ENCODE measurements around the gene ATP13A4.

ATP13A4 gene, protein sequence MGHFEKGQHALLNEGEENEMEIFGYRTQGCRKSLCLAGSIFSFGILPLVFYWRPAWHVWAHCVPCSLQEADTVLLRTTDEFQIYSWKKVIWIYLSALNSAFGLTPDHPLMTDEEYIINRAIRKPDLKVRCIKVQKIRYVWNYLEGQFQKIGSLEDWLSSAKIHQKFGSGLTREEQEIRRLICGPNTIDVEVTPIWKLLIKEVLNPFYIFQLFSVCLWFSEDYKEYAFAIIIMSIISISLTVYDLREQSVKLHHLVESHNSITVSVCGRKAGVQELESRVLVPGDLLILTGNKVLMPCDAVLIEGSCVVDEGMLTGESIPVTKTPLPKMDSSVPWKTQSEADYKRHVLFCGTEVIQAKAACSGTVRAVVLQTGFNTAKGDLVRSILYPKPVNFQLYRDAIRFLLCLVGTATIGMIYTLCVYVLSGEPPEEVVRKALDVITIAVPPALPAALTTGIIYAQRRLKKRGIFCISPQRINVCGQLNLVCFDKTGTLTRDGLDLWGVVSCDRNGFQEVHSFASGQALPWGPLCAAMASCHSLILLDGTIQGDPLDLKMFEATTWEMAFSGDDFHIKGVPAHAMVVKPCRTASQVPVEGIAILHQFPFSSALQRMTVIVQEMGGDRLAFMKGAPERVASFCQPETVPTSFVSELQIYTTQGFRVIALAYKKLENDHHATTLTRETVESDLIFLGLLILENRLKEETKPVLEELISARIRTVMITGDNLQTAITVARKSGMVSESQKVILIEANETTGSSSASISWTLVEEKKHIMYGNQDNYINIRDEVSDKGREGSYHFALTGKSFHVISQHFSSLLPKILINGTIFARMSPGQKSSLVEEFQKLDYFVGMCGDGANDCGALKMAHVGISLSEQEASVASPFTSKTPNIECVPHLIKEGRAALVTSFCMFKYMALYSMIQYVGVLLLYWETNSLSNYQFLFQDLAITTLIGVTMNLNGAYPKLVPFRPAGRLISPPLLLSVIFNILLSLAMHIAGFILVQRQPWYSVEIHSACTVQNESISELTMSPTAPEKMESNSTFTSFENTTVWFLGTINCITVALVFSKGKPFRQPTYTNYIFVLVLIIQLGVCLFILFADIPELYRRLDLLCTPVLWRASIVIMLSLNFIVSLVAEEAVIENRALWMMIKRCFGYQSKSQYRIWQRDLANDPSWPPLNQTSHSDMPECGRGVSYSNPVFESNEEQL

DNA sequence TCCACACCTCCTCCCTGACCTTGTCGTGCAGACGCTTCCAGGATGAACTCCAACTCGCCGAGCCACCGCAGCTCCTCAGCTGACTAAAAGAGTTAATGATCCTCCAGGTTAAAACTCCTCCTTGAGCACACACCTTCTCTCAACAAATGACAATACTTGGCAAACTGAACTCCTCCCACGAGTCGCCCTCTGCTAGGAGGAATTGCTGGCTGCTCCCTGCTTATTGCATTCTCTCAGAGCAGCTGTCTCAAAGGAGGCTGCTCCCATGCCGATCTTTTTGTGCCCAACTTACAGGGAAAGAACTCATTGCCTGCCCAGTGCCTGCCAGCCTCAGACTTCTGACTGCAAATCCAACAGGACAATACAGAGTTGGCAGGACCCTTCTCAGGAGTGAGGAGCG, at the start of gene ATP13A4:
TSS of gene ATP13A4 (minus strand) at position 85 of the 400 bp plus-strand sequence. CDS start 96 bp downstream, outside the sequence.
- no peak for DNase-seq (ENCODE audit: low read depth)

DNA sequence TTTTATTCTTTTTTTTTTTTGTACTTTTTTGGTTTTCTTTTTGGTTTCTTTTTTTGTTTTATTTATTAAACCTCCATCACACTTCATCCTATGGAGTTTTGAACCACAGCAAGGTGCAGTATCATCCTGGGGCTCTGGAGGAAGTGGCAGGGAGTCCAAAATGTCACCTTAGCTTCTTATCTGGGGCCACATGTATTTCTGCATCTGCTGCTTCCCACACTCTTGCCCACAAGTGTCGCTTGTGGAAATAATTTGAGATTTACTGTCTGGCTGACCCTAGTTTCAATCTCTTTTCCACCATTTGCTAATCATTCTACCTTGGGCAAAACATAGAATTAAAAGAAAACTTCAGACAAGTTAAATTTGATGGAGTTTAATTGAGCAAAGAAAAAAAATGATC, 44.7 kb upstream of the ATP13A4 start:
- DNase-seq (ENCODE audit: low read depth): no peak

DNA sequence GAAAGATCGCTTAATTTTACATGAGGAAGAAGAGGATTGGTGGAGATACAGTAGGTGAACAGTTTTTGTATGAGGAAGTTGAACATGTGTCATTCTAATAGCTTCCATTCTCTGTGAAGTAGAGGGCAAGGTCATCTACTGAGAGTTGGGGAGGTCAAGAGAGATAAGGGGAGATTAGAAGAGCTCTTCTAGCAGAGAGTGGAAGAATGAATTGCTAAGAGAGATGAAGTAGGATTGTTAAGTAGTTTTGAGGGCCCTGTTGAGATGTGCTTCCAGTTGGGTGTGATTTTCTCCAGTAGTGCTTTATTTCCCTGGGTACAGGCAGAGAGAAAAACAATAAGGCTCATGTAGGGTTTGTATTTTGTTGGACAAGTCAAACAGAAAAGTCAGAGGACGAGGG, 43.5 kb upstream of the ATP13A4 start:
- no peak for DNase-seq (ENCODE audit: low read depth)

DNA sequence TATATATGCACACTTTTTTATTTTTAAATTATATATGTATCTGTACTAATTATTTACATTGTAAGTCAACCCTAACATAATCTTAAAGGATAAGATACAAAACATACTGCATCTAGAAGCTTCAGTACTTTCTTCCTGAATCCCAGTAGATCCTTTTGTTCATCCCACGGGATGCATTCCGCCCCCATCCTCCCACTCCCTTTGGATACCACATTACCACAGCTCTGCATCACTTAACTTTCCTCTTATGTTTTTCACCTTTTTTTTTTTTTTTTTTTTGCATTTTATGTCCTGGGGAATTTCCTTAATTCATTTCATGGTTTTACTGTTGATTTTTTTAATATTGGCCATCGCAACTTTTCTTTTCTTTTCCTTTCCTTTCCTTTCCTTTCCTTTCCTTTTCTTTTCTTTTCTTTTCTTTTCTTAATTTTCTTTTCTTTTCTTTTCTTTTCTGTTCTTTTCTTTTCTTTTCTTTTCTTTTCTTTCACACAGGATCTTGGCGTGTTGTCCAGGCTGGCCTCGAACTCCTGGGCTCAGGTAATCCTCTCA, 41.3 kb upstream of the ATP13A4 start:
- DNase-seq (ENCODE audit: low read depth): no peak

DNA sequence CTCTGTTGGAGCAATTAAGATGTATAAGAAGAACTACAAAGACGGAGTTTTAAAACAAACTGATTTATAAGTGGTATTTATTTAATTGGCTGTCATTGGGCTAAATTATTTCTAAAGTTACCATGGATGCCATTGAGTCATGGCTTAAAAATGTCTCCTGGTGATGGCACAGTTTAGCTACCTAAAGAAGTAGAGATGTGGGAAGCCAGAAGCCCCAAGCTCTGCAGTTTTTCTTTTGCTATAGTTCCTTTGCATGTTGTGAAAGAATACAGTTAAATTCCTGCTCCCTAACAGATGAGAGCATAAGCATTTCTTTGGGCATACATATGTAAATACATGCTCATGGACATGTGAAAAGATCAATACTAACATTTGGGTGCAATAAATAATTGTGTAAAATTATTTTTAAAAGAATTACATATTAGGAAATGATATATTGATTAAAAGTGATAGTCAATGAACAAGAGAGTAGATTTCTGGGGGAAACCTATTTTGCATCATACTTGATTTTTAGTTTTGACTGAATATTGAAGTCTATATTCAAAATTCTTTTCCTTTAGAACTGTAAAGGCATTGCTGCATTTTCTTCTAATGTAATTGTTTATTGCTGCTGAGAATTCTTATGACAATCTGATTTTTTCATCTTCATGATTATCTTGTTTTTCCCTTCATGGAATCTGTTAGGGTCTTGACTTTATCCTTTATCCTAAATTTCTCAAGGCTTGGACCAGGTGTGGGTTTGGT, 40.4 kb upstream of the ATP13A4 start:
- DNase-seq (ENCODE audit: low read depth): no peak

DNA sequence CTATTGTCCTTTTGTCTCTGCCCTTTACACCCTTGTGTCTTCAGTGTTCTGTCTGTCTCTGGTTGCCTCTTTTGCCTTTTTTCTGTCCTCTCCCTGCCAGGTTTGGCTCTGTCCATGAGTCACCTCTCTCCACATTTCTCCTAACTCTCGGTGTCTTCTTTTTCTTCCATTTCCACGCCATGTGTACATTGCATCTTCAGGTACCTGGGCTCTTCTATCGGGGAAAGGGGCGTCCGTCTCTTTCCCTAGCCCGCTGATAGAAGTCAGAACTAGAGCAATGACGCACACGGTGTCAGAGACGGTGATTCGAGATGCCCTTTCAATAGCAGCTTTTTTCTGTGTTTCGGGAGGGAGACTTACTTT, 39.0 kb upstream of the ATP13A4 start:
- DNase-seq (ENCODE audit: low read depth): no peak

DNA sequence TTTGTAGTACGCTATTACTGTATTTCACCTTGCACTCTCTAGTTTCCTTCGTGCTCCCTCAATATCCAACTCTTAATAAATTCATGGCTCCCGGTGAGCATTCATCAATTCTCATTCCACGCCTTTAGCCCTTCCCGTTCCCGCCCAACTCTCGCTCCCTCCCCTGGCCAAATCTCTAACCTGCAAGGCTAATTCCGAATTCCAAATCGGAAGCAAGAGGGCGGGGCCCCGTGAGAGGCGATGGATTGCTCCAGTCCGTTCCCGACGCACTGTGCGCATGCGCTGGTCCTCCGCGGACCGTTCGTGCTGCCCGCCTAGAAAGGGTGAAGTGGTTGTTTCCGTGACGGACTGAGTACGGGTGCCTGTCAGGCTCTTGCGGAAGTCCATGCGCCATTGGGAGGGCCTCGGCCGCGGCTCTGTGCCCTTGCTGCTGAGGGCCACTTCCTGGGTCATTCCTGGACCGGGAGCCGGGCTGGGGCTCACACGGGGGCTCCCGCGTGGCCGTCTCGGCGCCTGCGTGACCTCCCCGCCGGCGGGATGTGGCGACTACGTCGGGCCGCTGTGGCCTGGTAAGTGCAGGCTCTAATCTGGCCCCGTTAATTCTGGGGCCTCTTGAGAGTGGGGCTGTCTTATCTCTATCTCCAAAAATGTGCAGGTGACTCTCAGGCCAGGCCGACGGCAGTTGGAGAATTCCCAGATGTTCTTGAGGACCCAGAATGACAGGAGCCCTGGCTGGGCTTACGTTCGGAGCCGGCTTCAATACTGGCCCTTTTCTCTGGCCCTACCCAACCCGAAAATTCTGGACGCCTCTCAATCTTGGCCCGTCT, 38.4 kb upstream of the ATP13A4 start, which contains the start of gene OPA1:
TSS of gene OPA1 (plus strand) at position 368 of the 827 bp plus-strand sequence. CDS start at position 538, 170 bp downstream.
- peak; percentile 79 for DNase-seq (ENCODE audit: low read depth)

DNA sequence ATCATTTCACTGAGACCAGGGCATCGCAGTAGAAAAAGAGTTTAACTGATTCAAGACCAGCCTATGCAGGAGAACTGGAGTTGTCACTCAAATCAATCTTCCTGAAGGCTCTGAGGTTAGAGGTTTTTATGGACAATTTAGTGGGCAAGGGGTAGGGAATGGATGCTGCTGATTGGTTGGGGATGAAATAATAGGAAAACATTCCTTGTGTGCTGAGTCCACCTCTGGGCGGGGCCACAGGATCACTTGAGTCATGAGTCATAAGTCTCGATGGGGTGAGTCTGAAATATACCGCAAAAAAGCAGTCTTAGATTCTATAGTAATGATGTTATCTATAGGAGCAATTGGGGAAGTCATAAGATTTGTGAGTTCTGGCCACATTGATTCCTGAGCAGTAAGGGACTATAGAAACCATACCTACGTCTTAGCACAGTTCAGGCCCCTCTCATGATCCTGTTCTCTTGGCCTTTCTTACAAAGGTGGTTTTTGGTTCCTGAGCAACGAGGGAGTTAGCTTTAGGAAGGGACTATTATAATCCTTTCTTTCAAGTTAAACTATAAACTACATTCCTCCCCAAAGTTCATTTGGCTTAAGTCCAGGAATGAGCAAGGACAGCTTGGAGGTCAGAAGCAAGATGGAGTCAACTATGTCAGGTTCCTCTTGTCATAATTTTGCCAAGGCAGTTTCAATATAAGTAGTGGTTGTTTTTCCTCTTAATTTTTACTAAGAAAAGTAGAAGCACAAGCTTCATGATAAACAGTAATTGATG, 35.6 kb upstream of the ATP13A4 start:
- no peak for DNase-seq (ENCODE audit: low read depth)

DNA sequence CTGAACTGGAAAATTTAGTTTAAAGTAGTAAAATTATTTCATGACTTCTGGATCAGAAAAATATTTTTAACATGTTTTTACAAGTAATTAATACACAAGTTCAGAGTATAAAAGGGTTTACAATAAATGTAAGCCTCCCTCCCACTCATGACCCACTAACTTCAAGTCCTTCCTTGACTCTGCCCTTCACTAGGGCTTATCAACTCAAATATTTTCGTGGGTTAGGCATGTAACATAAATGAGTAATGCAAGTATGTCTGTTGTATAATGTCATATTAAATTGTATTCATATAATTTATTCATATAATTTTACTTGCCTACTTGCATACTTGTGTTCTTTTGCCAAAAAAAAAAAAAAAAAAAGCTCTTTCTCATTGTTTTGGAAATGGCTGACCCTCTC, 34.9 kb upstream of the ATP13A4 start:
- no peak for DNase-seq (ENCODE audit: low read depth)

DNA sequence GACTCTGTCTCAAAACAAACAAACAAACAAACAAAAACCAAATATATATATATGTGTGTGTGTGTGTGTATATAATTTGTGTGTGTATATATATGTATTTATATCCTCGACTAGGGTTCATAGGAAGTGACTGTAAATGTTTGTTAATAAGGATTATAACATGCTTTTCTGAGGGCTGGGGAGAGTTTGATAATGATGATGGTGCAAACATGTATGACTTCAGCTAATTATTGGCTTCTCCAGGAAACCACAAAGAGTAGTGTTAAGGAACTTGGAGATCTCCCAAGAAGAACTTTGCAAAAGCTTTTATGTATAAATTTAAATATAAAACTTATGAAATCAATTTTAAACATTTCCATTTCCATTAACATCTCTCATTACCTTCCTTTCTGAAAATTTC, 34.4 kb upstream of the ATP13A4 start:
- DNase-seq (ENCODE audit: low read depth): no peak

DNA sequence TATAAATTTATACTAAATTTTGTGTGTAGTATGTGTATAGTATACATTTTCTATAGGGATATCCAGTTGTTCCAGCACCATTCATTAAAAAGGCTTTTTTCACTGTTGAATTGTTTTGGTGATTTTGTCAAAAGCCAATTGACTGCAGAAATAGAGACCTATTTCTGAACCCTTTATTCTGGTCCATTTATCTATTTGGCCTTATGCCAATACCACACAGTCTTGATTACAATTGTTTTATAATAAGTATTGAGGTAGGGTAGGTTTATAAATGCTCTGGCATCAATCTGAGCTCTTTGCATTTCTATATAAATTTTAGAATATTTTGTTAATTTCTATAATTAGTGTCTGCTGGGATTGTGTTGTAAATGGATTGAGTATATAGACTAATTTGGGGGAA, 31.8 kb upstream of the ATP13A4 start:
- DNase-seq (ENCODE audit: low read depth): no peak

DNA sequence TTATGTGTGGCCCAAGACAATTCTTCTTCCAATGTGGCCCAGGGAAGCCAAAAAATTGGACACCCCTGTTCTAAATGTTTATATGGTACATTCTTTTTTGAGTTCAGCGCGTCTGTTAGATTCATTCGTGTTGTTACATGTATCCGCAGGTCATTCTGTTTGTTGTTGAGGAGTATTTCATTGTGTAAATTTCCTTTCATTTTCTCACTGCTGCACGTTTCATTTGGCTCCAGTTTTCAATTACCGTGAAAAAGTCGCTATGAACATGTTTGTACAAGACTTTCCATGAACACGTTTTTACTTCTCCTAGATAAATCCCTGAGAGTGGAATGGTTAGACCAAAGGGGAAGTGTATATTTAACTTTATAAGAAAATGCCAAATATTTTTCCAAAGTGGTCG, 30.8 kb upstream of the ATP13A4 start:
- no peak for DNase-seq (ENCODE audit: low read depth)

DNA sequence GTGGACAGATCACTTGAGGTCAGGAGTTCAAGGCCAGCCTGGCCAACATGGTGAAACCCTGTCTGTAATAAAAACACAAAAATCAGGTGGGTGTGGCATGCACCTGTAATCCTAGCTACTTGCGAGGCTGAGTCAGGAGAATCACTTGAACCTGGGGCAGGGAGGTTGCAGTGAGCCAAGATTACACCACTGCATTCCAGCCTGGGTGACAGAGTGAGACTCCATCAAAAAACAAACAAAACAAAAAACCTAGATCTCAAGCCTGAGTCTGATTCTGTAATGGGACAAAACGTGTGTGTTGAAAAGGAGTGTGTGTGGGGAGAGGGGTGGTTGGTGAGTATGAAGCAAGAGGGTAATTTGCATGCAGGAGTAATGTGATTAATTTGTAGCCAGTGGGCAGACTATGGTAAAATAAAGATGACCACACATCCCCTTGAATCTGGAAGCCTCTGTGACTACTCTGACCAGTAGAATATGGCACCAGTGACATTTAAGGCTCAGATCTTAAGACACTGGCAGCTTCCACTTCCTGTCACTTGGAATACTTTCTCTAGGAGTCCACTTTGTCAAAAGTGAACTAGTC, 19.9 kb upstream of the ATP13A4 start:
- no peak for DNase-seq (ENCODE audit: low read depth)

DNA sequence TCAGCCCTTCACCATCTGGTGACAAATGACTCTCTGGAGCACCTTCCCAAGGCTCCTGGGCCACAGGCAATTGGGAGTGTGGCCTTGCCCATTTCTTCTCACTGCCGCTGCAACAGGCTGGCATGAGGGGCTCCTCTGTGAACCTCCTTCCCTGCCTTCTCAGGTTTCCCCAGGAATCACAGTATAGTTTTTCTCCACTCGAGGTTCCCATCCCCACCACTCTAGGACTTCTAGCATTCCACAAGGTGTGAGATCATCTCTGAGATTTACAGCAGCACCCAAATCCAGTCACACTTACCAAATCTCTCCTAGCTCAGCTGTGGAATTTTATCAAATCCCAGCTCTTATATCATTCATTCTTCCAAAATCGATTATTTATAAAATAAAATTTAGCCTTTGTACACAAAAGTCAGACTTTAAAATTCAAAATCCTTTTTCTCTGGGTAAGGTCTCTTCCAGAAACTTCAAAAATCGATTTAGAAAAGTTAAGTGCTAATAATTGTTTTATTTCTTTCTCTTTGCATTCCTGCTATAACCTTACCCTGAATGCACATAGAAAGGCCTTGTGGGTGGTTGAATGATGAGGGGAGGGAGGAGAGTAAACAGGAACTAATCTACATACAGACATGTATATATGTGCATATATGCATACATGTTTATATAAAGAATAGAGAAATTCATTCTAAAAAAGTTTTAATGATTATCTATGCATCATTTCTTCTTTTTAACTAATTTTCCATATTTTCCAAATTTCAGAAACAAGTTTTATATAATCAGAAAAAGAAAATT, 18.9 kb upstream of the ATP13A4 start:
- DNase-seq (ENCODE audit: low read depth): no peak

DNA sequence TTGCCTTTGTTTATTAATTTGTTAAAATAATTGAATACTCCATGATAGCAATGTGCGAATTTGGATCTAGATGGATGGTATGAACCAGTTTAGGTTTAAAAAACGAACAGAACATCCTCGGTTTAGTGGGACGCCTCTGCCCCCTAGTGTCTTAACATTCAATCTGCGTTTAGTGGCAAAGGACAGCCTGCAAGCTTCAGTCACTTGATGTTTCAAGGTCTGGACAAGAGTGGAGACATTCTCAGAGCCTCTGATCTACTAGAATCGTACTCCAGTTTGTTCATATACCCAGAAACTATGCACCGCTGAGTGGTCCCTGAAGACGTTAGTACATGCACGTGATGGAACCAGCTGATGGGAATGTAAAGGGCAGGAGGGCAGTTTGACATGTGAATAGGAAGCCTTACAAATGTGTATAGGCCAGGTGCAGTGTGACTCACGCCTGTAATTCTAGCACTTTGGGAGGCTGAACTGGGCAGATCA, 17.8 kb upstream of the ATP13A4 start:
- no peak for DNase-seq (ENCODE audit: low read depth)

DNA sequence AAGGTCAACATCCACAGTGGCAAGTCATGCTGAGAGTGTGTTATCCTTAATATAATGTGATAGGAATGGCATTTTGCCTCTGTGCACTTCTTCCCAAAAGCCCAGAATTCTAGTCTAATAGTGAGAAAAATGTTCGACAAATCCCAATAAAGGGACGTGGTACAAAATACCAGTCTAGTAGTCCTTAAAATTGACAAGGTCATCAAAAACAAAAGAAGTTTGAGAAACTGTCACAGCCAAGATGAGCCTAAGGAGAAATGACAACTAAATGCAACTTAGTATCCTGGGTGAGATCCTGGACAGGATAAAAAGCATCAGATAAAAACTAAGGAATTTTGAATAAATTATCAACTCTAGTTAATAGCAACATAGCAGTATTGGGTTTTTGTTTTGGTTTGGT, 14.4 kb upstream of the ATP13A4 start:
- no peak for DNase-seq (ENCODE audit: low read depth)

DNA sequence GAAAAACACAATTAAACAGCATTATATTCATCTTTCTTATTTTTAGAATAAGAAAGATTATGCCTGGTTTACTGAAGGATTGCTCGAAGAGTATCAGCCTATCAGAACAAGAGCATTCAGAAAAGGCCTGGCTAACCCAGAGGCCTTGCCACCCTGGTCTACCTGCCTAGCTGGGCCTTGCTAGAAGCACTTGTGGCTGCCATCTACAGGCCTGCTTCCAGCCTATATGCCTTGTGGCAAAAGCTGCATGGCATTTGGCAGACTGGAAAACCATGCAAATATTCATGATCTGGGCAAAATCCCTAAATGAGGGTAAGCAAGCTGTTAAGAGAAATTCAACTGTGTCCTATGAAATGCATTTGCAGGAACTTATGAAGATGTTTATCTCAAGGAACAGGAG, 9.3 kb upstream of the ATP13A4 start:
- DNase-seq (ENCODE audit: low read depth): no peak

DNA sequence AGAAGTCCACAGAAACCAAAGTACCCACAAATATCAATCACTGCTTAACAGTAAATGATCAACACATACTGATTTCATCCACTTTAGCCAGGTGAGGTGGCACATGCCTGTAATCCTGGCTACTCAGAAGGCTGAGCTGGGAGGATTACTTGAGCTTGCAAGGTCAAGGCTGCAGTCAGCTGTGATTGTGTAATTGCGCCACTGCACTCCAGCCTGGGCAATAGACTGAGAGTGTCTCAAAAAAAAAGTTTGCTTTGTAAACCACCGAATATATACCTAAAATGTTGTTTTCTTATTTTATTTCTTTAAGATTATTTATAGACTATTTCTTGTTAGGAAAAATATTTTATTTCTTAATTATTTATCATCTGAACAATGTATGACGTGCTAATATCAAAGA, 8.7 kb upstream of the ATP13A4 start:
- DNase-seq (ENCODE audit: low read depth): no peak

All from activated T-helper 1 cell treated with Interleukin-2 at 50 U/mL for 16 hours (primary cell).